GM12878 (cell line): ENCODE data around the gene VPS52. TPM values are rescaled to one million over a fixed set of nuclear protein-coding genes. Genes with fewer than 3 reads are reported as not detected.
A peak's percentile ranks its signal among the peaks of the same experiment; 100 is the strongest.

Experiments
- ATAC-seq: fragments of 200-7000 bp; cut with Tn5 transposase; 3 replicates; pipeline ENCODE4 v1.9.1; 2020; ENCODE audit warnings: mild to moderate bottlenecking, moderate library complexity
- BruUV-seq: library from RNA; stranded (reverse); fragments of 400-500 nt; replicated peaks from 2 replicates; lab custom pipeline; 2021; lab: Mats Ljungman, UMichigan
- CTCF ChIA-PET: fragments of 300-600 bp; sonication (Branson Sonifier 250); formaldehyde crosslinking; extraction: SDS; loops from one replicate; lab custom pipeline; 2021; ENCODE audit warnings: inconsistent platforms; lab: Yijun Ruan, JAX
- POLR2A ChIA-PET: fragments of 350-600 bp; formaldehyde crosslinking; extraction: SDS; loops from one replicate; lab custom pipeline; 2021; ENCODE audit warnings: inconsistent platforms; lab: Charles Lee
- RAD21 ChIA-PET: fragments of 300-600 bp; sonication (Branson Sonifier 250); formaldehyde crosslinking; loops from one replicate; lab custom pipeline; 2023; ENCODE audit warnings: antibody characterized with exemption; ENCODE audit not compliant: unreplicated experiment; lab: Charles Lee
- SMC1A ChIA-PET: fragments of 300-600 bp; sonication (Branson Sonifier 250); formaldehyde crosslinking; loops from one replicate; lab custom pipeline; 2023; ENCODE audit not compliant: unreplicated experiment, uncharacterized antibody; lab: Charles Lee
- DNase-seq: peaks from one replicate; pipeline ENCODE4 v3.0.0-alpha.2; 2011; ENCODE audit warnings: low read depth, low spot score
- FAIRE-seq: peaks from 3 replicates; lab custom pipeline; 2011; peaks lifted over from hg19 to GRCh38; lab: Jason Lieb, UNC
- H2AFZ ChIP-seq: 2 replicates; pipeline ENCODE4 v1.6.0; 2011; ENCODE audit warnings: low read depth, low read length, control low read depth; ENCODE audit not compliant: control insufficient read depth
- H3K27ac ChIP-seq: 2 replicates; pipeline ENCODE4 v1.5.1; 2011; ENCODE audit warnings: control low read depth; ENCODE audit not compliant: control insufficient read depth, insufficient read depth
- H3K27me3 ChIP-seq, 2 experiments: replicated peaks in 1 of 2; 2 replicates each; pipeline versions ENCODE4 v1.6.0 to v1.6.1; 2011; ENCODE audit warnings: low read length in 1 of 2; ENCODE audit not compliant: control insufficient read depth in 2 of 2, insufficient read depth in 2 of 2
- H3K36me3 ChIP-seq, 2 experiments: 2 replicates each; pipeline ENCODE4 v1.5.1; 2011; ENCODE audit warnings: low read length in 1 of 2; ENCODE audit not compliant: control insufficient read depth in 2 of 2, insufficient read depth in 2 of 2
- H3K4me1 ChIP-seq: 2 replicates; pipeline ENCODE4 v1.6.1; 2011; ENCODE audit warnings: mild to moderate bottlenecking, low read length, moderate library complexity, mixed read lengths; ENCODE audit not compliant: control insufficient read depth, insufficient read depth
- H3K4me2 ChIP-seq: 2 replicates; pipeline ENCODE4 v1.6.0; 2011; ENCODE audit warnings: control low read depth; ENCODE audit not compliant: control insufficient read depth, insufficient read depth
- H3K4me3 ChIP-seq: fragments of 200-600 bp; sonication (generic); 2 replicates; pipeline ENCODE4 v1.5.1; 2016
- H3K79me2 ChIP-seq: 2 replicates; pipeline ENCODE4 v1.6.0; 2011; ENCODE audit warnings: low read length; ENCODE audit not compliant: control insufficient read depth, insufficient read depth
- H3K9ac ChIP-seq: 2 replicates; pipeline ENCODE4 v1.8.0; 2011; ENCODE audit warnings: low read length, control low read depth, mixed read lengths; ENCODE audit not compliant: control insufficient read depth, insufficient read depth
- H3K9me3 ChIP-seq: replicated peaks from 3 replicates; pipeline ENCODE4 v1.5.1; 2011; ENCODE audit warnings: mild to moderate bottlenecking, low read length; ENCODE audit not compliant: control insufficient read depth, insufficient read depth
- H4K20me1 ChIP-seq: 2 replicates; pipeline ENCODE4 v1.6.0; 2011; ENCODE audit not compliant: control insufficient read depth, insufficient read depth
- HDGF ChIP-seq: fragments of 450-650 bp; IDR thresholded peaks from 2 replicates; pipeline ENCODE4 v1.6.1; 2016; ENCODE audit warnings: antibody characterized with exemption
- TARDBP ChIP-seq: IDR thresholded peaks from 2 replicates; pipeline ENCODE4 v1.6.1; 2016; ENCODE audit warnings: borderline replicate concordance
- WGBS: methylation state at CpG from one replicate; pipeline ENCODE4 v1.1.6; 2016; ENCODE audit warnings: low lambda C conversion rate; ENCODE audit not compliant: insufficient replicate concordance, insufficient coverage; ENCODE audit errors: missing lambda C conversion rate; 5-methylcytosine and 5-hydroxymethylcytosine counted together
- in situ Hi-C: fragments of 300-500 bp; cut with MboI; formaldehyde crosslinking; loops from 9 replicates; pipeline ENCODE4 v1.14.3; 2018; ENCODE audit warnings: mixed read lengths
- intact Hi-C: fragments of 100-400 bp; cut with micrococcal nuclease; formaldehyde crosslinking; loops from one replicate; pipeline ENCODE4 v1.14.2; 2022; ENCODE audit not compliant: unreplicated experiment
- polyA plus RNA-seq, 11 experiments: library from polyadenylated mRNA; depleted of rRNA in 4 of 11; unstranded in 6 of 11; stranded (reverse) in 5 of 11; fragments of >200 nt; fragmentation: Nextera tagmentation in 4 of 11; fragmentation: Illumina TruSeq in 1 of 11; extraction: Ambion mirVana in 4 of 11; extraction: Trizol in 1 of 11; gene quantifications; 1 replicate in 1 of 11; 2 replicates in 10 of 11; pipeline versions ENCODE4 v1.2.1 to v1.2.3, GENCODE V29; 2011 to 2016; ENCODE audit warnings: inconsistent platforms in 2 of 11, missing spikeins in 2 of 11, low read depth in 1 of 11
- total RNA-seq, 4 experiments: library from RNA; depleted of rRNA in 3 of 4; stranded (reverse); fragments of >200 nt in 3 of 4; fragmentation: Illumina TruSeq in 1 of 4; extraction: Trizol in 1 of 4; gene quantifications; 2 replicates each; pipeline versions ENCODE4 v1.2.1 to v1.2.3, GENCODE V29; 2013 to 2021
- TF ChIP-seq, protein P1 (sequence below): IDR thresholded peaks from 2 replicates; pipeline ENCODE4 v1.6.1; 2012; ENCODE audit warnings: low read depth, low read length, improper control_type of control experiment
- TF ChIP-seq, protein P2 (sequence below): fragments of 450-650 bp; IDR thresholded peaks from 2 replicates; pipeline ENCODE4 v1.6.1; 2017; ENCODE audit warnings: low read depth, mild to moderate bottlenecking, moderate library complexity
- TF ChIP-seq, protein P3 (sequence below): fragments of 450-650 bp; IDR thresholded peaks from 2 replicates; pipeline ENCODE4 v1.6.1; 2016; ENCODE audit warnings: mild to moderate bottlenecking
- TF ChIP-seq, protein P4 (sequence below): fragments of 450-650 bp; IDR thresholded peaks from 2 replicates; pipeline ENCODE4 v1.6.1; 2017; ENCODE audit warnings: antibody characterized with exemption, mild to moderate bottlenecking, moderate library complexity
- TF ChIP-seq, protein P5 (sequence below): IDR thresholded peaks from 2 replicates; pipeline ENCODE4 v1.6.1; 2012; ENCODE audit warnings: mild to moderate bottlenecking, low read depth, low read length

VPS52 gene
- total and polyA plus RNA-seq, 10 of the 15 experiments (the other 5 are each of a cell fraction or from before 2014, with no cell fraction given): 11.3 to 52.7 (median 36.7) TPM

DNA sequence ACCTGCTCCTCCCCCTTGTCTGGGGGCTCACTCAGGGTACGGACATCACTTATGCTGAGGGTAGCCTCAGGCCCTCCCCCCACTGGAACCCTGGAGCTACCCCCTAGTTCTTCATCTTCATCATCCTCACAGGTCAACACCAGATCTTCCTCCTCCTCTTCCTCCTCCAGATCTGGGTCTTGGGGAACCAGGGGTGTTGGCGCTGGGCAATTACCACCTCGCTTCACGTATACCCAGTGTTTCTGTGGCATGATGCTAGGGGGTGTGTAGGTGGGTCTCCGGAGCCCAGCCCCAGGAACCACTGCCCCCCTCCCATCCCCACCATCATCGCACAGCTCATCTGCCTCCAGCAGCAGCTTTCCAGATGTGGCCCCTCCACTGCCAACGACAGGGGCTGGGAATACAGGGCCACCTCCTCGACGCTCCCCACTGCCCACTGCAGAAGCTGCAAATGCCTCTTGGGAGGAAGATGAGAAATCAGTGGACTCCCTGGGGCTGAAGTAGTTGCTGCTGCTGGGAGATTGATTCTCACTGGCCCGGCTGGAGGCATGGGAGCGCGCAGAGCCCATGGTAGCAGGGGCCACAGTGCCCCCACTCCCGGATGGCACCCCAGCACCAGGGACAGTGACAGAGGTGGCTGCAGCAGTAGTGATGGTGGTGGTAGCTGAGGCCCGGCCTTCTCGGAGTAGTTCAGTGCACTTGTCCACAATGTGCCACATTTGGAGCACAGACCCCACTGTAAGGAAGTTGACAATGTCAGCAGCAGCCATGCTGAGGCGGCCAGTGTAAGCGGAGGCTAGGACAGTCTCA, 44.3 kb upstream of the VPS52 start:
- intact Hi-C loops: loop anchor here (5.0 kb wide), 1 partner anchor 101 kb away; the partner anchor contains the start of gene CUTA
- no peaks in the 10 kb centered on the region for H3K27me3 ChIP-seq
- TF ChIP-seq, protein P1, sequence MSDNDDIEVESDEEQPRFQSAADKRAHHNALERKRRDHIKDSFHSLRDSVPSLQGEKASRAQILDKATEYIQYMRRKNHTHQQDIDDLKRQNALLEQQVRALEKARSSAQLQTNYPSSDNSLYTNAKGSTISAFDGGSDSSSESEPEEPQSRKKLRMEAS: no peak
- TF ChIP-seq TARDBP: no peak
- TF ChIP-seq, protein P2, sequence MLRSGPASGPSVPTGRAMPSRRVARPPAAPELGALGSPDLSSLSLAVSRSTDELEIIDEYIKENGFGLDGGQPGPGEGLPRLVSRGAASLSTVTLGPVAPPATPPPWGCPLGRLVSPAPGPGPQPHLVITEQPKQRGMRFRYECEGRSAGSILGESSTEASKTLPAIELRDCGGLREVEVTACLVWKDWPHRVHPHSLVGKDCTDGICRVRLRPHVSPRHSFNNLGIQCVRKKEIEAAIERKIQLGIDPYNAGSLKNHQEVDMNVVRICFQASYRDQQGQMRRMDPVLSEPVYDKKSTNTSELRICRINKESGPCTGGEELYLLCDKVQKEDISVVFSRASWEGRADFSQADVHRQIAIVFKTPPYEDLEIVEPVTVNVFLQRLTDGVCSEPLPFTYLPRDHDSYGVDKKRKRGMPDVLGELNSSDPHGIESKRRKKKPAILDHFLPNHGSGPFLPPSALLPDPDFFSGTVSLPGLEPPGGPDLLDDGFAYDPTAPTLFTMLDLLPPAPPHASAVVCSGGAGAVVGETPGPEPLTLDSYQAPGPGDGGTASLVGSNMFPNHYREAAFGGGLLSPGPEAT: no peak
- TF ChIP-seq, protein P3, sequence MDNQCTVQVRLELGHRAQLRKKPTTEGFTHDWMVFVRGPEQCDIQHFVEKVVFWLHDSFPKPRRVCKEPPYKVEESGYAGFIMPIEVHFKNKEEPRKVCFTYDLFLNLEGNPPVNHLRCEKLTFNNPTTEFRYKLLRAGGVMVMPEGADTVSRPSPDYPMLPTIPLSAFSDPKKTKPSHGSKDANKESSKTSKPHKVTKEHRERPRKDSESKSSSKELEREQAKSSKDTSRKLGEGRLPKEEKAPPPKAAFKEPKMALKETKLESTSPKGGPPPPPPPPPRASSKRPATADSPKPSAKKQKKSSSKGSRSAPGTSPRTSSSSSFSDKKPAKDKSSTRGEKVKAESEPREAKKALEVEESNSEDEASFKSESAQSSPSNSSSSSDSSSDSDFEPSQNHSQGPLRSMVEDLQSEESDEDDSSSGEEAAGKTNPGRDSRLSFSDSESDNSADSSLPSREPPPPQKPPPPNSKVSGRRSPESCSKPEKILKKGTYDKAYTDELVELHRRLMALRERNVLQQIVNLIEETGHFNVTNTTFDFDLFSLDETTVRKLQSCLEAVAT: no peak
- TF ChIP-seq, protein P4, sequence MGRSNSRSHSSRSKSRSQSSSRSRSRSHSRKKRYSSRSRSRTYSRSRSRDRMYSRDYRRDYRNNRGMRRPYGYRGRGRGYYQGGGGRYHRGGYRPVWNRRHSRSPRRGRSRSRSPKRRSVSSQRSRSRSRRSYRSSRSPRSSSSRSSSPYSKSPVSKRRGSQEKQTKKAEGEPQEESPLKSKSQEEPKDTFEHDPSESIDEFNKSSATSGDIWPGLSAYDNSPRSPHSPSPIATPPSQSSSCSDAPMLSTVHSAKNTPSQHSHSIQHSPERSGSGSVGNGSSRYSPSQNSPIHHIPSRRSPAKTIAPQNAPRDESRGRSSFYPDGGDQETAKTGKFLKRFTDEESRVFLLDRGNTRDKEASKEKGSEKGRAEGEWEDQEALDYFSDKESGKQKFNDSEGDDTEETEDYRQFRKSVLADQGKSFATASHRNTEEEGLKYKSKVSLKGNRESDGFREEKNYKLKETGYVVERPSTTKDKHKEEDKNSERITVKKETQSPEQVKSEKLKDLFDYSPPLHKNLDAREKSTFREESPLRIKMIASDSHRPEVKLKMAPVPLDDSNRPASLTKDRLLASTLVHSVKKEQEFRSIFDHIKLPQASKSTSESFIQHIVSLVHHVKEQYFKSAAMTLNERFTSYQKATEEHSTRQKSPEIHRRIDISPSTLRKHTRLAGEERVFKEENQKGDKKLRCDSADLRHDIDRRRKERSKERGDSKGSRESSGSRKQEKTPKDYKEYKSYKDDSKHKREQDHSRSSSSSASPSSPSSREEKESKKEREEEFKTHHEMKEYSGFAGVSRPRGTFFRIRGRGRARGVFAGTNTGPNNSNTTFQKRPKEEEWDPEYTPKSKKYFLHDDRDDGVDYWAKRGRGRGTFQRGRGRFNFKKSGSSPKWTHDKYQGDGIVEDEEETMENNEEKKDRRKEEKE: no peak
- TF ChIP-seq, protein P5, sequence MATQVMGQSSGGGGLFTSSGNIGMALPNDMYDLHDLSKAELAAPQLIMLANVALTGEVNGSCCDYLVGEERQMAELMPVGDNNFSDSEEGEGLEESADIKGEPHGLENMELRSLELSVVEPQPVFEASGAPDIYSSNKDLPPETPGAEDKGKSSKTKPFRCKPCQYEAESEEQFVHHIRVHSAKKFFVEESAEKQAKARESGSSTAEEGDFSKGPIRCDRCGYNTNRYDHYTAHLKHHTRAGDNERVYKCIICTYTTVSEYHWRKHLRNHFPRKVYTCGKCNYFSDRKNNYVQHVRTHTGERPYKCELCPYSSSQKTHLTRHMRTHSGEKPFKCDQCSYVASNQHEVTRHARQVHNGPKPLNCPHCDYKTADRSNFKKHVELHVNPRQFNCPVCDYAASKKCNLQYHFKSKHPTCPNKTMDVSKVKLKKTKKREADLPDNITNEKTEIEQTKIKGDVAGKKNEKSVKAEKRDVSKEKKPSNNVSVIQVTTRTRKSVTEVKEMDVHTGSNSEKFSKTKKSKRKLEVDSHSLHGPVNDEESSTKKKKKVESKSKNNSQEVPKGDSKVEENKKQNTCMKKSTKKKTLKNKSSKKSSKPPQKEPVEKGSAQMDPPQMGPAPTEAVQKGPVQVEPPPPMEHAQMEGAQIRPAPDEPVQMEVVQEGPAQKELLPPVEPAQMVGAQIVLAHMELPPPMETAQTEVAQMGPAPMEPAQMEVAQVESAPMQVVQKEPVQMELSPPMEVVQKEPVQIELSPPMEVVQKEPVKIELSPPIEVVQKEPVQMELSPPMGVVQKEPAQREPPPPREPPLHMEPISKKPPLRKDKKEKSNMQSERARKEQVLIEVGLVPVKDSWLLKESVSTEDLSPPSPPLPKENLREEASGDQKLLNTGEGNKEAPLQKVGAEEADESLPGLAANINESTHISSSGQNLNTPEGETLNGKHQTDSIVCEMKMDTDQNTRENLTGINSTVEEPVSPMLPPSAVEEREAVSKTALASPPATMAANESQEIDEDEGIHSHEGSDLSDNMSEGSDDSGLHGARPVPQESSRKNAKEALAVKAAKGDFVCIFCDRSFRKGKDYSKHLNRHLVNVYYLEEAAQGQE: no peak
- TF ChIP-seq HDGF: no peak
- ChIA-PET POLR2A (interaction anchor here (0.5 kb wide), 1 partner anchor 80 kb away, joined by 3 read pairs; no protein-coding TSS in a partner anchor), SMC1A (interaction anchor here (1.2 kb wide), 1 partner anchor 8 kb away, joined by 3 read pairs; no protein-coding TSS in a partner anchor), CTCF (interaction anchor here (0.8 kb wide), 1 partner anchor 29 kb away, joined by 3 read pairs; no protein-coding TSS in a partner anchor), RAD21 (interaction anchor here (2.8 kb wide), 1 partner anchor 29 kb away, joined by 22 read pairs; no protein-coding TSS in a partner anchor)
- FAIRE-seq (no peak), ATAC-seq (no peak), DNase-seq (no peak)
- peaks cover 55% of the 10 kb centered on the region for H3K79me2 ChIP-seq
- H3K27ac ChIP-seq: no peak overlapping the region
- no peak overlapping the region for H3K4me3 ChIP-seq
- no peak overlapping the region for H3K9ac ChIP-seq
- no peaks in the 10 kb centered on the region for H3K9me3 ChIP-seq
- H3K4me1 ChIP-seq: peaks cover 30% of the 10 kb centered on the region
- H3K4me2 ChIP-seq: peak overlapping the region; percentile 67
- 0 out of 2 replicates have a peak, but pooled peaks cover 3% of the 10 kb centered on the region for H4K20me1 ChIP-seq
- in situ Hi-C loops: no loop called here
- peaks cover 9 to 15% of the 10 kb centered on the region in 2 experiments; a peak in 3 of 4 replicates for H3K36me3 ChIP-seq
- no peak overlapping the region for H2AFZ ChIP-seq
- WGBS: 88% methylated on average over 15 of the region's 17 CpGs
- BruUV-seq: no TSS peak
